ENCODE results near the gene TBRG1.
"Not testable (repeated sequence)": the region's sequence is repeated elsewhere in the genome, so short reads cannot be mapped to it uniquely, and the experiment has no call there.

Gene TBRG1

GRCh38 chr11:124592627-124593026, 30.0 kb upstream of the TBRG1 start:
- Histone ChIP-seq H3K27me3 (ENCODE audit: insufficient read depth, poor library complexity, severe bottlenecking) (peaks cover 28% of the 10 kb centered on the region), H3K9me3 (ENCODE audit: severe bottlenecking) (no peaks in the 10 kb centered on the region), H3K4me3 (ENCODE audit: severe bottlenecking) (no peak overlapping the region), H3K27ac (ENCODE audit: poor library complexity, severe bottlenecking) (no peak overlapping the region), H3K36me3 (ENCODE audit: low read depth) (no peaks in the 10 kb centered on the region), H3K4me1 (ENCODE audit: insufficient read depth, poor library complexity, severe bottlenecking) (no peaks in the 10 kb centered on the region)
- TF ChIP-seq CTCF (IDR thresholded peaks at IDR 0.05; ENCODE audit: poor library complexity, severe bottlenecking), result no peak
- ATAC-seq (ENCODE audit: low read depth), result no peak
- DNase-seq (ENCODE audit: low spot score), result no peak

- ATAC-seq (ENCODE audit: low read depth) (no peak), DNase-seq (ENCODE audit: low spot score) (no peak)
- H3K4me3 ChIP-seq (ENCODE audit: severe bottlenecking), result no peak overlapping the region
- H3K27me3 ChIP-seq (ENCODE audit: insufficient read depth, poor library complexity, severe bottlenecking), result peaks cover 26% of the 10 kb centered on the region
- H3K9me3 ChIP-seq (ENCODE audit: severe bottlenecking), result no peaks in the 10 kb centered on the region
- H3K4me1 ChIP-seq (ENCODE audit: insufficient read depth, poor library complexity, severe bottlenecking), result no peaks in the 10 kb centered on the region
- no peaks in the 10 kb centered on the region for H3K36me3 ChIP-seq (ENCODE audit: low read depth)
- no peak for TF ChIP-seq CTCF (IDR thresholded peaks at IDR 0.05; ENCODE audit: poor library complexity, severe bottlenecking)
- no peak overlapping the region for H3K27ac ChIP-seq (ENCODE audit: poor library complexity, severe bottlenecking)
Observed at GRCh38 chr11:124595302-124595701, 27.4 kb upstream of the TBRG1 start.

GRCh38 chr11:124597626-124598025, 25.0 kb upstream of the TBRG1 start:
- Histone ChIP-seq H3K27ac (ENCODE audit: poor library complexity, severe bottlenecking) (no peak overlapping the region), H3K36me3 (ENCODE audit: low read depth) (no peaks in the 10 kb centered on the region), H3K9me3 (ENCODE audit: severe bottlenecking) (no peaks in the 10 kb centered on the region), H3K27me3 (ENCODE audit: insufficient read depth, poor library complexity, severe bottlenecking) (peaks cover 25% of the 10 kb centered on the region), H3K4me3 (ENCODE audit: severe bottlenecking) (no peak overlapping the region), H3K4me1 (ENCODE audit: insufficient read depth, poor library complexity, severe bottlenecking) (no peaks in the 10 kb centered on the region)
- ATAC-seq (ENCODE audit: low read depth), result no peak
- no peak for TF ChIP-seq CTCF (IDR thresholded peaks at IDR 0.05; ENCODE audit: poor library complexity, severe bottlenecking)
- no peak for DNase-seq (ENCODE audit: low spot score)

- Histone ChIP-seq H3K27ac (ENCODE audit: poor library complexity, severe bottlenecking) (no peak overlapping the region), H3K9me3 (ENCODE audit: severe bottlenecking) (no peaks in the 10 kb centered on the region), H3K4me3 (ENCODE audit: severe bottlenecking) (no peak overlapping the region), H3K27me3 (ENCODE audit: insufficient read depth, poor library complexity, severe bottlenecking) (peaks cover 7% of the 10 kb centered on the region), H3K4me1 (ENCODE audit: insufficient read depth, poor library complexity, severe bottlenecking) (no peaks in the 10 kb centered on the region), H3K36me3 (ENCODE audit: low read depth) (no peaks in the 10 kb centered on the region)
- DNase-seq (ENCODE audit: low spot score), result no peak
- ATAC-seq (ENCODE audit: low read depth), result no peak
- TF ChIP-seq CTCF (IDR thresholded peaks at IDR 0.05; ENCODE audit: poor library complexity, severe bottlenecking), result no peak
Observed at GRCh38 chr11:124600621-124601320, 21.9 kb upstream of the TBRG1 start.

- DNase-seq (ENCODE audit: low spot score) (no peak), ATAC-seq (ENCODE audit: low read depth) (no peak)
- TF ChIP-seq CTCF (IDR thresholded peaks at IDR 0.05; ENCODE audit: poor library complexity, severe bottlenecking), result no peak
- no peaks in the 10 kb centered on the region for H3K36me3 ChIP-seq (ENCODE audit: low read depth)
- peaks cover 7% of the 10 kb centered on the region for H3K27me3 ChIP-seq (ENCODE audit: insufficient read depth, poor library complexity, severe bottlenecking)
- no peak overlapping the region for H3K4me3 ChIP-seq (ENCODE audit: severe bottlenecking)
- H3K4me1 ChIP-seq (ENCODE audit: insufficient read depth, poor library complexity, severe bottlenecking), result no peaks in the 10 kb centered on the region
- no peak overlapping the region for H3K27ac ChIP-seq (ENCODE audit: poor library complexity, severe bottlenecking)
- H3K9me3 ChIP-seq (ENCODE audit: severe bottlenecking), result no peaks in the 10 kb centered on the region
Observed at GRCh38 chr11:124602193-124602592, 20.5 kb upstream of the TBRG1 start.

- H3K36me3 ChIP-seq (ENCODE audit: low read depth); H3K9me3 ChIP-seq (ENCODE audit: severe bottlenecking); H3K4me1 ChIP-seq (ENCODE audit: insufficient read depth, poor library complexity, severe bottlenecking); ATAC-seq (ENCODE audit: low read depth); H3K4me3 ChIP-seq (ENCODE audit: severe bottlenecking); H3K27me3 ChIP-seq (ENCODE audit: insufficient read depth, poor library complexity, severe bottlenecking); DNase-seq (ENCODE audit: low spot score); H3K27ac ChIP-seq (ENCODE audit: poor library complexity, severe bottlenecking): not testable (repeated sequence)
Observed at GRCh38 chr11:124602723-124603122, 19.9 kb upstream of the TBRG1 start.

All from RWPE2 (cell line).